DMS153 treated with DMSO at 0.1 percent for 48 hours (cell line): ENCODE results near the gene PCBP2.
"Not testable (repeated sequence)": the region's sequence is repeated elsewhere in the genome, so short reads cannot be mapped to it uniquely, and the experiment has no call there.

Experiments used
- DNase-seq: peaks from one replicate; lab custom pipeline; 2025; ENCODE audit not compliant: unreplicated experiment; lab: John Stamatoyannopoulos, UW

The PCBP2 gene

GRCh38 chr12:53468282-53468681, 16.4 kb downstream of the PCBP2 start:
- no peak for DNase-seq

GRCh38 chr12:53472056-53472582, 20.2 kb downstream of the PCBP2 start:
- DNase-seq: no peak

GRCh38 chr12:53474077-53474476, 22.2 kb downstream of the PCBP2 start:
- no peak for DNase-seq

GRCh38 chr12:53474819-53475218, 22.9 kb downstream of the PCBP2 start:
- no peak for DNase-seq

GRCh38 chr12:53476769-53477209, 24.9 kb downstream of the PCBP2 start:
- DNase-seq: peak; percentile 4

- no peak for DNase-seq
Measured at GRCh38 chr12:53478865-53479264, 27.0 kb downstream of the PCBP2 start.

- no peak for DNase-seq
Measured at GRCh38 chr12:53479331-53479730, 27.4 kb downstream of the PCBP2 start.

- no peak for DNase-seq
Measured at GRCh38 chr12:53480491-53481442, 28.9 kb downstream of the PCBP2 start.

- not testable (repeated sequence) for DNase-seq
Measured at GRCh38 chr12:53481458-53481857, 29.6 kb downstream of the PCBP2 start.

- no peak for DNase-seq
Measured at GRCh38 chr12:53481939-53482586, 30.2 kb downstream of the PCBP2 start.

- no peak for DNase-seq
Measured at GRCh38 chr12:53482626-53483168, 30.8 kb downstream of the PCBP2 start.

GRCh38 chr12:53483225-53483978, 31.5 kb downstream of the PCBP2 start:
- DNase-seq: no peak

GRCh38 chr12:53483979-53484377, 32.1 kb downstream of the PCBP2 start:
- DNase-seq: no peak

GRCh38 chr12:53484686-53485575, 33.0 kb downstream of the PCBP2 start:
- DNase-seq: no peak

- DNase-seq: no peak
Measured at GRCh38 chr12:53485955-53486735, 34.2 kb downstream of the PCBP2 start.

GRCh38 chr12:53486736-53487487, 35.0 kb downstream of the PCBP2 start:
- DNase-seq: no peak

GRCh38 chr12:53489242-53489864, 37.5 kb downstream of the PCBP2 start:
- no peak for DNase-seq

GRCh38 chr12:53492188-53492587, 40.3 kb downstream of the PCBP2 start:
- DNase-seq: no peak
